Nucleus accumbens (tissue), 56 donors: ENCODE data around the gene FOXJ3.
A peak's percentile ranks its signal among the peaks of the same experiment; 100 is the strongest.
"Not testable (repeated sequence)": the region's sequence is repeated elsewhere in the genome, so short reads cannot be mapped to it uniquely, and the experiment has no call there.

Experiments
- DNase-seq, 56 donors: peaks; one replicate each; lab custom pipeline; 2025; lab: John Stamatoyannopoulos, UW

The FOXJ3 gene

GRCh38 chr1:42260376-42261070 lies 74.5 kb downstream of the FOXJ3 start:
- no peak for DNase-seq

GRCh38 chr1:42259739-42260064 lies 75.3 kb downstream of the FOXJ3 start:
- no peak for DNase-seq

GRCh38 chr1:42259059-42259738 lies 75.8 kb downstream of the FOXJ3 start:
- DNase-seq: peak in 23 of 56 donors; percentile 1 to 46 (median 7)

GRCh38 chr1:42258218-42258617 lies 76.8 kb downstream of the FOXJ3 start:
- DNase-seq: no peak

GRCh38 chr1:42251042-42251441 lies 84.0 kb downstream of the FOXJ3 start:
- no peak for DNase-seq

GRCh38 chr1:42250164-42250563 lies 84.9 kb downstream of the FOXJ3 start:
- DNase-seq: no peak

GRCh38 chr1:42240966-42241755 lies 93.9 kb downstream of the FOXJ3 start:
- no peak for DNase-seq

GRCh38 chr1:42239555-42239954 lies 95.5 kb downstream of the FOXJ3 start:
- DNase-seq: no peak

- DNase-seq: no peak
These were observed 96.0 kb downstream of the FOXJ3 start for GRCh38 chr1:42239041-42239440.

- DNase-seq: no peak
These were observed 103.8 kb downstream of the FOXJ3 start for GRCh38 chr1:42231253-42231652.

- DNase-seq: no peak
These were observed 106.1 kb downstream of the FOXJ3 start for GRCh38 chr1:42228938-42229337.

- DNase-seq: no peak
These were observed 112.0 kb downstream of the FOXJ3 start for GRCh38 chr1:42223036-42223435.

GRCh38 chr1:42221952-42222606 lies 113.0 kb downstream of the FOXJ3 start:
- no peak for DNase-seq

GRCh38 chr1:42221456-42221855 lies 113.6 kb downstream of the FOXJ3 start:
- no peak for DNase-seq

- DNase-seq: no peak
These were observed 115.4 kb downstream of the FOXJ3 start for GRCh38 chr1:42219627-42220026.

GRCh38 chr1:42214447-42214871 lies 120.6 kb downstream of the FOXJ3 start:
- no peak for DNase-seq

- DNase-seq: no peak
These were observed 123.8 kb downstream of the FOXJ3 start for GRCh38 chr1:42211224-42211623.

- no peak for DNase-seq
These were observed 124.5 kb downstream of the FOXJ3 start for GRCh38 chr1:42210421-42211133.

GRCh38 chr1:42209526-42210251 lies 125.3 kb downstream of the FOXJ3 start:
- no peak for DNase-seq

- not testable (repeated sequence) for DNase-seq
These were observed 128.1 kb downstream of the FOXJ3 start for GRCh38 chr1:42206930-42207329.
